HG02938 (cell line): ENCODE measurements around the gene PKHD1.

Experiments
- ATAC-seq: cut with Tn5 transposase; IDR thresholded peaks from one replicate; pipeline ENCODE4 v1.9.1; 2021; ENCODE audit warnings: mild to moderate bottlenecking, moderate library complexity; ENCODE audit not compliant: unreplicated experiment

Gene PKHD1

GRCh38 chr6:51718533-51718932 lies 368.9 kb downstream of the PKHD1 start:
- no peak for ATAC-seq

- no peak for ATAC-seq
Measured at GRCh38 chr6:51717477-51717876, 369.9 kb downstream of the PKHD1 start.

DNA sequence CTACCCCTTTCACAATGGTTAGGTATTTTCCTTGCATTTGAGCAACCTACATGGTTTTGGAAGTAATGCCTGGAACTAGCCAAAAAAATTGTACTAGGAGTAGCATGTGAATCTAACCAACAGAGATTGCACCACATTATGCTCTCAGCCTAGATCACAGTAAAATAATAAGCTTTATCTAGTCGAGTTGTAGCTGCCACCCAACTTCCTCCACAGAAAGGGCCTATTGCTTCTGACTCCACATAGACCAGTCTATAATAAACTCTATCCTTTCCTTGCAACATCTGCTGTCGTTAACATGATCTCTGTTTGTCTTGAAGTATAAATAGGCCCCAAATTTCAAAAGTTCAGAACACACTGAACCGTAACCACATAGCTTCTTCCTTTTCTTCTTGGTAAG lies 375.5 kb downstream of the PKHD1 start:
- no peak for ATAC-seq

DNA sequence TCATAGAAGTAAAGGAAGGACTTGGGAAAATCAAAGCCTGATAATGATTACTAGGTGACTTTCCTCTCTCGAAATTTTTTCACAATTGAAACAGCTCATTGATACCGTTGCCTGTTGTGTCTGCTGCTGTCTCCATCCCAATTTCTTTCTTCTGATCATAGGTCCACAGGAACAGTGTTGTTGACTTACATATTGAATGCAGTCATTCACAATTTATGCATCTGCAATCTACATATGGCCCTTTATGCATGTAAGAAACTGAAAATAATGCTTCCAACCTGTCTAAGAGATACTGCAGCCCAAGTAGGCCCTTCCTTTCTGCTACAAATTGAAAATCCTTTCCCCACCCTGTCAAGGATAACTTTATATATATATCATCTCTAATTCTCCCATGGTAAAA lies 381.3 kb downstream of the PKHD1 start:
- ATAC-seq = no peak

GRCh38 chr6:51704932-51705540 lies 382.4 kb downstream of the PKHD1 start:
- ATAC-seq = no peak

DNA sequence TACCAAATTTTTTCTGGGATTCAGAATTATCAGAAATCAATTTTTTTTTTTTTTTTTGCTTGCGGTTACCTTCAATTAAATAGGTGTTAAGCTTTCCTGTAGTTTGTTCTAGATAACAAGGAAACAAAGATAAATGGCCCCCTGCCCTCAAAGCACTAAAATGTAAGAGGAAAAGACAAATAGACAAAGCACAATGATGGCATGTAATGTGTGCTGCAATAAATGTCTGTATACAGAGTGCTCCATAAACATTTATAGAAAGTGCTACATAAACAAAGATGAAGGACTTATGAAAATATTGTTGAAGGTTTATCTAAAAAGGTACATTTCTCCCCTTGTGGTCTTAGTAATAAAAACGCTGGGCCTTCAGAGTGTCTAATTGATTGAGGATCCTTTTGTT lies 384.6 kb downstream of the PKHD1 start:
- ATAC-seq = no peak

DNA sequence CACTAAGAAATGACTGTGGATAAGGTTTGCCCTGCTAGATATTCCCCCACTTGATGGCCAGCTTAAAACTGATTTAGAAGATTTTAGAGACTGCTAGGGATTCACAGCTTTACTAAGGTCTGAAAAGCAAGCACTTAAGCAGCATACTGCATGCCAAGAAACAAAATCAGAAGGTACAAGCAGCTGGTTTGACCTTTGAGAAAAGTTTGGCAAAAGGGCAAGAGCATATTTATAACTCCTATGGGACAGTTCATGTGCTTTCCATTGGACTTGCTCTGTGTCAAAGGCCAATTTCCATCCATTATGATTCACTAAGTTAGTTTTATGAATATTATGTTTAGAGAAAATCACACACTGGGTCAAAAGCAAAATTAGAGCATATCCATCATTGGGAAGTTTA lies 402.8 kb downstream of the PKHD1 start:
- ATAC-seq = no peak

DNA sequence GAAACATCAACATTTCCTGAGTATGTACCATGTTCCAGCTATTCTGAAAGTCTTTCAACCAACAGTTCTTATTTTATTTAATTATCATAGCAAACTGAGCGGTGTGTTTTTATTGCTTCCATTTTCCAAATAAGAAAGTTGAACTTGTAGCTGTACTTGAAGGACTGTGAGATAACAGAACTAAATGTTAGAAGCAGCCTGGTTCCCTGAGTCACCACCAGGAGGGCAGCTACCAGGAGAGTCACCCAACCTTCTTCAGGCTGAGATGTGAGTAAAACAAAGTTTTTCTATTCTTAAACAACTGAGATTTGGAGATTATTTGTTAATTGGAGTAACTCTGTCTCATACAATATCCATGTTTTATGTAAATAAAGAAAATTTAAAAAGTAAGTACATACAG lies 403.4 kb downstream of the PKHD1 start:
- no peak for ATAC-seq

GRCh38 chr6:51678905-51679620 lies 408.4 kb downstream of the PKHD1 start:
- no peak for ATAC-seq

GRCh38 chr6:51678274-51678673 lies 409.1 kb downstream of the PKHD1 start:
- no peak for ATAC-seq

DNA sequence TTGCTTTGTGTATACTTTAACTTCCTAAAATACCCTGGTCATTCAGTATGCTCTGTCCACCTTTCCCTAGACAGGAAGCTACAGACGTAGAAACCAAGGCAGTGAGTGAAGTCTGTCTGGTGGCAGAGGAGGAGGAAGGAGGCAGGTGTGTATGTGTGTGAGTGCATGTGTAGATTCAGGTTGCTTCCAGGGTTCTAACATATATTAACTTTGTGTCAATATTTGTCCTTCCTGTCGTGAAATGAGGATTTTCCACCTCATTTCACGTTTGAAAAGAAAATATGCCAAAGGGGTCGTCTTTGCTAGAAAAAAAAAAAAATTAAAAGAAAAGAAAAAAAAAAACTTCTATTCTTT lies 411.5 kb downstream of the PKHD1 start:
- ATAC-seq = no peak

DNA sequence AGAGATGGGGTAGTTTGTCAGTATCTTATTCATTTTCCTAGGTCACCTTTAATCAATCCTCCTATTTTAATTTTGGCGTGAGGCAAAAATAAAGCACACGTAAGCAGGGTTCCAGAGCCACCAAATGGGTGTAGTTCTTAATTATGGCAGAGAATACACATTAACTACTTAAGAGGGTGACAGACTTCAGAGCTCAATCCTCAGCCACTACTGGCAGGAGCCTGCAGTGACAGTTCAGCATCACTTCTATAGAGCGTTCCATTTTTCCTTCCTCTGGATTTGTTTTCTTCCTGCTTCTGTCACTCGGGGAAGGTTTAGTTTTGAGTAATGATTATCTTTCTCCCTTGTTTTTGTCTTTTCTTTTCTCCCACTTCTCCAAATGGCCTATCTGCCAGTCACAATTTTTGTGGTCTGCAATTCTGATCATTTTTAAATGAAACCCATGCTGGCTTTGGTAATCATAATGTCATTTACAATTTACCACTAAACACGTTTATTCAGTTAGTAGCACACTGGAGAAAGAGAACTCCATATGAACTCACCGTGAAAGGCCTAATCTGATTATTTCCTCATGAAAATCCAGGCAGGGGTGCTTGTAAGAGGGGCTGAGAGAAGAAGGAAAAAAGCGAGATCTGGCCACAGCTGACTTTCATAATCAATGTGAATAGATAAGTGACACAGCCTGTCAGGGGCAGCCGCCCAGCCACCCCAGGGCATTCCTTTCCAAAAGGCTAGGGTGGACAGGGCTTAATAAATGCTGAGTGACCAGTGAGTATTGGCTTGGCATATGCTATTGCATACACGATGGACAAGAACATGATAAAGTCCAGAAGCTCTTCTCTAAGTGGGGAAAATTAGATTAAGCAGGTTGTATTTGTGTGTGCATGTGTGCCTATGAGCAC lies 412.1 kb downstream of the PKHD1 start:
- ATAC-seq = no peak

DNA sequence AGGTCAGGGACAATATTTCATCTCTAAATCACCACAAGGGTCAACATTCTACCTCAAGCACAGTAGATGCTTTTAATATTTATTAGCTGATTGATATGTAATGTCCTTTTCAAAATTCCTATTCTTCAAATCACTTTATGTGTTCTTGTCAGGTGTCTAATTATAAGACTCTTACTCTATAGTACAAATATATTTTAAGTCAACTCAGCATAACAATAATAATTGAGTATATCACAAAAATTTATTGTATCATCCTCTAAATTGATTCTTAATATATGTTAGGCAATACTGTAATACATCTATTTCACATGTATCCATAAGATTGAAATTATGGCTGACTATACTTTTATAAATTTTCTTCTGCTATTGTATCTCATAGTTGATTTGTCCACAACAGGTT lies 423.9 kb downstream of the PKHD1 start:
- ATAC-seq = no peak

DNA sequence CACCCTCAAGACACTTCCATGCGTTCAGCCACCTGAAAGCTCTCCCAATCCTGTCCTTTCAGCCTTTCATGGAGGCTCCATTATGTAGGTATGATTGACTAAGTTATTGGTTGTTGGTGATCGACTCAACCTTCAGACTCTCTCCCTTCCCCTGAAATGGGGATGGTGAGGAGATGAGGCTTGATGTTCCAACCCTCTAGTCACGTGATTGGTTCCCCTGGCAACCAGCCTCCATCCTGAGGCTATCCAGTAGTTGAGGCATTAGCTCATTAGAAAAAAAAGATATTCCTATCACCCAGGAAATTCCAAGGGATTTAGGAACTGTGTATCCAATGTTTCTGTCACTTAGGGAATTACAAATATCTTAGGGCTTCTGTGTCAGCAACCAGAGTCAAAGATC lies 426.6 kb downstream of the PKHD1 start:
- ATAC-seq = no peak

GRCh38 chr6:51657491-51657890 lies 429.9 kb downstream of the PKHD1 start:
- no peak for ATAC-seq

- no peak for ATAC-seq
Measured at GRCh38 chr6:51655517-51655916, 431.9 kb downstream of the PKHD1 start.

- ATAC-seq = no peak
Measured at GRCh38 chr6:51654647-51655046, 432.8 kb downstream of the PKHD1 start.

- ATAC-seq = no peak
Measured at GRCh38 chr6:51651132-51651817, 436.1 kb downstream of the PKHD1 start.

DNA sequence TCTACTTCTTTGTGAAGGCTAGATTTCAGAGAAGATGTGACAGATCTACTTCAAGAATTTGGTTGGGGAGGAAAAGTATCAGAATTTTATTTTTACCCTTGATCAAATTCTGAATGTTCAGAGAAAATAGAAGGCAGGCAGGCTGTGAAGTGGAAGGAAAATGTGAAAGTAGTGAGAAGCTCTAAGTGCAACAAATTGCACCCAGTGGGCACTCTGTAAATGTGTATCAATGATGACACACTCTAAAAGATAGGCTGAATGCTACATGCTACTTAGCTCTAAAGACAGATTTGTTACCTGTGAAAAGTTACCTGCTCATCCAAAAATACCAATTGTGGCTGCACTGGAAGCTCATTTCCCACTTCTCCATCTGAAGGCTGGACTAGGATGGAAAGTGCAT lies 438.6 kb downstream of the PKHD1 start:
- ATAC-seq = no peak

GRCh38 chr6:51648236-51648635 lies 439.2 kb downstream of the PKHD1 start:
- ATAC-seq = no peak

DNA sequence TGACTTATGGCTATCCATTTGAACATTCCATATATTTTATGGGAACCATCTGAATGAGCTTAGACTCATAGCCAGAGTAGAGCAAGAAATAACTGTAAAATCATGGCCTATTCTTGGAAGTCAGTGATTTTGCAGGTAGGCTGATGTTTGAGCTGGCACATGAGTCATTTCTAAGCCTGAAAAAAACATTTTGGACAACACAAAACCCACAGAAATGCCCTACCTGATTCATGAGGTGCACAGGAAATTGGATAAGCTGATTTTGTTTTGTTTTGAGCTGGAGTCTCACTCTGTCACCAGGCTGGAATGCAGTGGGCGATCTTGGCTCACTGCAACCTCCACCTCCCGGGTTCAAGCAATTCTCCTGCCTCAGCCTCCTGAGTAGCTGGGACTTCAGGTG lies 443.0 kb downstream of the PKHD1 start:
- no peak for ATAC-seq
